ENCODE measurements around the gene SNX5. TPM values are rescaled to one million over a fixed set of nuclear protein-coding genes. Genes with fewer than 3 reads are reported as not detected.

Gene SNX5
- total and polyA plus RNA-seq, 2 of the 13 experiments (the other 11 are each of a cell fraction or from before 2014, with no cell fraction given): 664 to 1,040 TPM

- TF ChIP-seq, protein P1, sequence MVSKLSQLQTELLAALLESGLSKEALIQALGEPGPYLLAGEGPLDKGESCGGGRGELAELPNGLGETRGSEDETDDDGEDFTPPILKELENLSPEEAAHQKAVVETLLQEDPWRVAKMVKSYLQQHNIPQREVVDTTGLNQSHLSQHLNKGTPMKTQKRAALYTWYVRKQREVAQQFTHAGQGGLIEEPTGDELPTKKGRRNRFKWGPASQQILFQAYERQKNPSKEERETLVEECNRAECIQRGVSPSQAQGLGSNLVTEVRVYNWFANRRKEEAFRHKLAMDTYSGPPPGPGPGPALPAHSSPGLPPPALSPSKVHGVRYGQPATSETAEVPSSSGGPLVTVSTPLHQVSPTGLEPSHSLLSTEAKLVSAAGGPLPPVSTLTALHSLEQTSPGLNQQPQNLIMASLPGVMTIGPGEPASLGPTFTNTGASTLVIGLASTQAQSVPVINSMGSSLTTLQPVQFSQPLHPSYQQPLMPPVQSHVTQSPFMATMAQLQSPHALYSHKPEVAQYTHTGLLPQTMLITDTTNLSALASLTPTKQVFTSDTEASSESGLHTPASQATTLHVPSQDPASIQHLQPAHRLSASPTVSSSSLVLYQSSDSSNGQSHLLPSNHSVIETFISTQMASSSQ (IDR thresholded peaks at IDR 0.05; ENCODE audit: low read depth): no peak
- TF ChIP-seq, protein P1 (CRISPR knock-in tag; IDR thresholded peaks at IDR 0.05; ENCODE audit: borderline replicate concordance): no peak
- TF ChIP-seq ZNF569 (CRISPR knock-in tag; IDR thresholded peaks at IDR 0.05; ENCODE audit: borderline replicate concordance) (no peak), ZNF263 (CRISPR knock-in tag; IDR thresholded peaks at IDR 0.05) (no peak), CTCF (CRISPR knock-in tag; IDR thresholded peaks at IDR 0.05) (no peak), MAFF (IDR thresholded peaks at IDR 0.05; ENCODE audit: low read depth, low read length) (0 out of 2 replicates have a peak, but pooled peaks have one; percentile 37), ZBTB8A (CRISPR knock-in tag; IDR thresholded peaks at IDR 0.05; ENCODE audit: borderline replicate concordance, low read depth) (no peak), ZBTB38 (CRISPR knock-in tag; IDR thresholded peaks at IDR 0.05) (no peak), ZKSCAN8 (CRISPR knock-in tag; IDR thresholded peaks at IDR 0.05; ENCODE audit: borderline replicate concordance) (no peak), PRMT3 (CRISPR knock-in tag; IDR thresholded peaks at IDR 0.05; ENCODE audit: borderline replicate concordance, low read depth) (no peak), ZNF598 (CRISPR knock-in tag; IDR thresholded peaks at IDR 0.05; ENCODE audit: borderline replicate concordance) (peak; percentile 86; the same call in 1 of the 2 replicates), NFIB (CRISPR knock-in tag; IDR thresholded peaks at IDR 0.05; ENCODE audit: borderline replicate concordance) (no peak), SMAD9 (CRISPR knock-in tag; IDR thresholded peaks at IDR 0.05) (no peak), PTBP1 (IDR thresholded peaks at IDR 0.05; ENCODE audit: low read depth, low read length, poor library complexity, severe bottlenecking) (no peak), SRSF1 (optimal IDR thresholded peaks at IDR 0.05; ENCODE audit: low read depth, low read length) (no peak), ZNF556 (CRISPR knock-in tag; IDR thresholded peaks at IDR 0.05; ENCODE audit: borderline replicate concordance) (peak; percentile 56; the same call in 1 of the 2 replicates), ZFP90 (CRISPR knock-in tag; IDR thresholded peaks at IDR 0.05; ENCODE audit: borderline replicate concordance) (no peak), GABPA (IDR thresholded peaks at IDR 0.05; ENCODE audit: low read depth, low read length) (no peak), GABPA (CRISPR knock-in tag; IDR thresholded peaks at IDR 0.05; ENCODE audit: low read depth) (no peak), SPEN (CRISPR knock-in tag; IDR thresholded peaks at IDR 0.05; ENCODE audit: low read depth) (peak; percentile 61)
- TF ChIP-seq, protein P2, sequence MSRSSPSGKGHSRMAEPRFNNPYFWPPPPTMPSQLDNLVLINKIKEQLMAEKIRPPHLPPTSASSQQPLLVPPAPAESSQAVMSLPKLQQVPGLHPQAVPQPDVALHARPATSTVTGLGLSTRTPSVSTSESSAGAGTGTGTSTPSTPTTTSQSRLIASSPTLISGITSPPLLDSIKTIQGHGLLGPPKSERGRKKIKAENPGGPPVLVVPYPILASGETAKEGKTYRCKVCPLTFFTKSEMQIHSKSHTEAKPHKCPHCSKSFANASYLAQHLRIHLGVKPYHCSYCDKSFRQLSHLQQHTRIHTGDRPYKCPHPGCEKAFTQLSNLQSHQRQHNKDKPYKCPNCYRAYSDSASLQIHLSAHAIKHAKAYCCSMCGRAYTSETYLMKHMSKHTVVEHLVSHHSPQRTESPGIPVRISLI (CRISPR knock-in tag; IDR thresholded peaks at IDR 0.05; ENCODE audit: borderline replicate concordance): 0 out of 2 replicates have a peak, but pooled peaks have one; percentile 37
- TF ChIP-seq, protein P3, sequence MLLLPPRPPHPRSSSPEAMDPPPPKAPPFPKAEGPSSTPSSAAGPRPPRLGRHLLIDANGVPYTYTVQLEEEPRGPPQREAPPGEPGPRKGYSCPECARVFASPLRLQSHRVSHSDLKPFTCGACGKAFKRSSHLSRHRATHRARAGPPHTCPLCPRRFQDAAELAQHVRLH (CRISPR knock-in tag; IDR thresholded peaks at IDR 0.05; ENCODE audit: borderline replicate concordance, low read depth): no peak
Measured at GRCh38 chr20:18001131-18001921, 32.7 kb upstream of the SNX5 start (continued).
